Measurements from ENCODE around the gene COL13A1. TPM values are rescaled to one million over a fixed set of nuclear protein-coding genes. Genes with fewer than 3 reads are reported as not detected.

Gene COL13A1
- total and polyA plus RNA-seq, 2 of the 8 experiments (the other 6 are each of a cell fraction or from before 2014, with no cell fraction given): 2.6 to 5.2 TPM

- FAIRE-seq: no peak
- TF ChIP-seq GTF2F1 (IDR thresholded peaks at IDR 0.05; ENCODE audit: borderline replicate concordance, low read depth, low read length): no peak
- no peak for TF ChIP-seq NANOG (IDR thresholded peaks at IDR 0.05; ENCODE audit: insufficient read depth, low read depth, low read length, poor library complexity, severe bottlenecking)
- no peak for TF ChIP-seq POU5F1 (IDR thresholded peaks at IDR 0.05; ENCODE audit: low read depth, low read length)
- no peak for TF ChIP-seq JUND (IDR thresholded peaks at IDR 0.05; ENCODE audit: low read length)
- no peak for TF ChIP-seq SP1 (IDR thresholded peaks at IDR 0.05; ENCODE audit: low read depth, low read length)
Measured at GRCh38 chr10:69895759-69896158, 94.1 kb downstream of the COL13A1 start.

More at GRCh38 chr10:69895759-69896158, 94.1 kb downstream of the COL13A1 start:
- Histone ChIP-seq H3K4me2 (ENCODE audit: insufficient read depth in 1 of 2, low read depth in 2 of 2, low read length in 2 of 2) (no peak overlapping the region), H3K56ac (replicated peaks; ENCODE audit: insufficient read length, low read depth, low read length) (no peak overlapping the region), H3K23me2 (ENCODE audit: low read depth, low read length) (no peaks in the 10 kb centered on the region), H3K18ac (ENCODE audit: extremely low read depth, low read length) (no peak overlapping the region), H3K27ac (ENCODE audit: low read depth, low read length) (no peak overlapping the region), H3K4ac (replicated peaks; ENCODE audit: insufficient read length, low read depth, low read length) (peak overlapping the region; percentile 5), H2BK20ac (ENCODE audit: low read length) (0 out of 2 replicates have a peak overlapping the region, but pooled peaks have one; percentile 48), H4K91ac (replicated peaks; ENCODE audit: insufficient read length, low read length) (no peak overlapping the region), H3K9ac (replicated peaks in 1 of 4; ENCODE audit: extremely low read depth in 1 of 4, low read depth in 3 of 4, low read length in 3 of 4) (no peak overlapping the region), H2BK120ac (replicated peaks; ENCODE audit: low read depth, low read length) (peak overlapping the region; percentile 28), H3K36me3 (ENCODE audit: control insufficient read depth in 2 of 4, insufficient read depth in 4 of 4, low read length in 3 of 4) (no peaks in the 10 kb centered on the region), H2BK5ac (ENCODE audit: low read depth, low read length) (no peak overlapping the region), H3K27me3 (replicated peaks in 1 of 4; ENCODE audit: control insufficient read depth in 3 of 4, extremely low read depth in 1 of 4, insufficient read depth in 3 of 4, low read length in 3 of 4) (no peaks in the 10 kb centered on the region; a peak in 2 of 7 replicates), H2AK5ac (ENCODE audit: low read depth, low read length) (no peak overlapping the region), H3K4me3 (ENCODE audit: extremely low read depth in 1 of 4, insufficient read depth in 2 of 4, low read depth in 3 of 4, low read length in 4 of 4) (no peak overlapping the region), H4K20me1 (replicated peaks in 1 of 2; ENCODE audit: control insufficient read depth in 1 of 2, insufficient read depth in 2 of 2, low read length in 2 of 2) (no peaks in the 10 kb centered on the region), H2AFZ (ENCODE audit: low read length) (no peak overlapping the region), H3K9me3 (ENCODE audit: insufficient read depth in 2 of 2, low read depth in 1 of 2, low read length in 1 of 2) (no peaks in the 10 kb centered on the region; a peak in 1 of 4 replicates), H3K4me1 (replicated peaks in 1 of 4; ENCODE audit: control insufficient read depth in 3 of 4, insufficient read depth in 4 of 4, low read length in 3 of 4) (peaks cover 0 to 27% (median 10%) of the 10 kb centered on the region in 4 experiments; a peak in 5 of 7 replicates), H4K8ac (ENCODE audit: extremely low read depth, insufficient read depth, low read length) (no peak overlapping the region), H3K23ac (ENCODE audit: insufficient read length) (no peak overlapping the region), H2BK12ac (ENCODE audit: low read depth, low read length) (peak overlapping the region; percentile 22; the same call in 1 of the 2 replicates), H2BK15ac (ENCODE audit: low read length) (no peak overlapping the region), H3K14ac (ENCODE audit: insufficient read length) (no peak overlapping the region), H4K5ac (ENCODE audit: insufficient read length, low read depth, low read length) (no peak overlapping the region), H3K79me1 (ENCODE audit: low read depth, low read length) (no peaks in the 10 kb centered on the region), H3K79me2 (ENCODE audit: control insufficient read depth in 1 of 2, insufficient read depth in 2 of 2, low read length in 2 of 2) (no peaks in the 10 kb centered on the region)
- no peak for DNase-seq (ENCODE audit: low read depth in 1 of 2, low spot score in 2 of 2)
- ChIA-PET CTCF (ENCODE audit: partially characterized antibody) (interaction anchor here (0.6 to 9.4 kb wide), 9 partner anchors 9 to 517 kb away, joined by 3 to 209 read pairs (median 5); no protein-coding TSS in a partner anchor), POLR2A (ENCODE audit: partially characterized antibody) (no interaction called here)
- WGBS, 2 experiments (ENCODE audit: extremely low coverage in 1 of 2, insufficient coverage in 1 of 2, insufficient read length in 1 of 2, insufficient replicate concordance in 2 of 2, low coverage in 1 of 2, low lambda C conversion rate in 2 of 2, missing lambda C conversion rate in 1 of 2): 86% methylated on average over 13 of the region's 13 CpGs; no CpG with 5 or more reads in 1 of the 2 experiments

Measured in H1 (cell line).